A549 (cell line): ENCODE results near the gene PNMA3. TPM values are rescaled to one million over a fixed set of nuclear protein-coding genes. Genes with fewer than 3 reads are reported as not detected.

Experiments used
- ATAC-seq, 2 experiments: fragments of 200-7000 bp in 1 of 2; fragments of >200 bp in 1 of 2; cut with Nextera tagmentation in 1 of 2; cut with Tn5 transposase in 1 of 2; 3 replicates each; pipeline versions ENCODE4 v1.8.0 to v1.9.1; 2018 to 2020; ENCODE audit warnings: mild to moderate bottlenecking in 1 of 2, moderate library complexity in 1 of 2
- CTCF ChIA-PET: fragments of 300-600 bp; sonication (Branson Sonifier 250); formaldehyde crosslinking; extraction: SDS; loops from one replicate; lab custom pipeline; 2021; ENCODE audit warnings: antibody characterized with exemption, inconsistent platforms; lab: Yijun Ruan, JAX
- POLR2A ChIA-PET: fragments of 350-600 bp; formaldehyde crosslinking; extraction: SDS; loops from one replicate; lab custom pipeline; 2021; ENCODE audit warnings: antibody characterized with exemption, inconsistent platforms; lab: Yijun Ruan, JAX
- DNase-seq, 2 experiments: peaks; one replicate each; pipeline versions ENCODE4 v3.0.0 to v3.0.0-alpha.2; 2011 to 2016; ENCODE audit warnings: low read depth in 1 of 2, low spot score in 1 of 2
- FAIRE-seq: peaks from 2 replicates; lab custom pipeline; 2011; peaks lifted over from hg19 to GRCh38; lab: Jason Lieb, UNC
- H3K27ac ChIP-seq, 2 experiments: fragments of >200 bp; sonication (Bioruptor Twin); formaldehyde crosslinking; 3 replicates each; pipeline ENCODE4 v1.5.1; 2016 to 2017
- H3K4me1 ChIP-seq: fragments of >200 bp; sonication (Bioruptor Twin); formaldehyde crosslinking; 3 replicates; pipeline ENCODE4 v1.6.1; 2016
- H3K4me2 ChIP-seq: fragments of >200 bp; sonication (Bioruptor Twin); formaldehyde crosslinking; 3 replicates; pipeline ENCODE4 v1.6.1; 2016
- H3K4me3 ChIP-seq: fragments of >200 bp; sonication (Bioruptor Twin); formaldehyde crosslinking; 3 replicates; pipeline ENCODE4 v1.5.1; 2016
- H3K9me3 ChIP-seq: fragments of >200 bp; sonication (Bioruptor Twin); formaldehyde crosslinking; 3 replicates; pipeline ENCODE4 v1.6.1; 2016
- ATOH8 ChIP-seq: fragments of 250-450 bp; sonication (Bioruptor Pico); IDR thresholded peaks from 2 replicates; pipeline ENCODE4 v1.5.0; 2020; ENCODE audit warnings: low read depth, mild to moderate bottlenecking, moderate library complexity
- BHLHE40 ChIP-seq: IDR thresholded peaks from 2 replicates; pipeline ENCODE4 v1.6.1; 2012; ENCODE audit warnings: low read depth, low read length, inconsistent platforms
- CBX8 ChIP-seq: fragments of 200-600 bp; sonication (generic); IDR thresholded peaks from 2 replicates; pipeline ENCODE4 v1.6.1; 2016
- EHF ChIP-seq: fragments of 250-450 bp; sonication (Bioruptor Pico); IDR thresholded peaks from 2 replicates; pipeline ENCODE4 v1.5.0; 2020; ENCODE audit warnings: mild to moderate bottlenecking
- ESRRA ChIP-seq: fragments of 150-350 bp; IDR thresholded peaks from 2 replicates; pipeline ENCODE4 v1.6.1; 2014; ENCODE audit warnings: mild to moderate bottlenecking, low read length, borderline replicate concordance
- FOSL2 ChIP-seq, 2 experiments: fragments of 450-650 bp in 1 of 2; fragments of >200 bp in 1 of 2; sonication (Bioruptor Twin) in 1 of 2; formaldehyde crosslinking; IDR thresholded peaks; 2 replicates each; pipeline versions ENCODE4 v1.5.0 to v1.6.1; 2016 to 2020; ENCODE audit warnings: mild to moderate bottlenecking in 1 of 2, moderate library complexity in 1 of 2
- GATA3 ChIP-seq: IDR thresholded peaks from 2 replicates; pipeline ENCODE4 v1.6.1; 2012; ENCODE audit warnings: borderline replicate concordance
- HEYL ChIP-seq: fragments of 250-450 bp; sonication (Bioruptor Pico); IDR thresholded peaks from 2 replicates; pipeline ENCODE4 v1.8.0; 2021; ENCODE audit warnings: mild to moderate bottlenecking, moderate library complexity
- HOXB5 ChIP-seq: fragments of 250-450 bp; sonication (Bioruptor Pico); IDR thresholded peaks from 2 replicates; pipeline ENCODE4 v1.5.0; 2020; ENCODE audit warnings: mild to moderate bottlenecking, moderate library complexity
- JUN ChIP-seq, 2 experiments: fragments of >200 bp; sonication (Bioruptor Twin); formaldehyde crosslinking; IDR thresholded peaks; 2 replicates in 1 of 2; 3 replicates in 1 of 2; pipeline ENCODE4 v1.6.1; 2016 to 2017
- MAFK ChIP-seq: fragments of 450-650 bp; IDR thresholded peaks from 2 replicates; pipeline ENCODE4 v1.6.1; 2014; ENCODE audit not compliant: partially characterized antibody
- NFE2L2 ChIP-seq: fragments of 150-350 bp; conservative IDR thresholded peaks from 2 replicates; pipeline ENCODE4 v1.6.1; 2014; ENCODE audit warnings: low read length
- NPAS2 ChIP-seq: fragments of 250-450 bp; sonication (Bioruptor Pico); IDR thresholded peaks from 2 replicates; pipeline ENCODE4 v1.8.0; 2022; ENCODE audit warnings: mild to moderate bottlenecking, moderate library complexity, borderline replicate concordance
- PBX3 ChIP-seq: IDR thresholded peaks from 2 replicates; pipeline ENCODE4 v1.6.1; 2012
- RARB ChIP-seq: fragments of 250-450 bp; sonication (Bioruptor Pico); IDR thresholded peaks from 2 replicates; pipeline ENCODE4 v1.8.0; 2021; ENCODE audit warnings: mild to moderate bottlenecking, moderate library complexity
- RCOR1 ChIP-seq: fragments of 150-350 bp; IDR thresholded peaks from 2 replicates; pipeline ENCODE4 v1.6.1; 2014; ENCODE audit warnings: antibody characterized with exemption, low read length, low read depth
- RNF2 ChIP-seq: fragments of 200-600 bp; sonication (generic); IDR thresholded peaks from 2 replicates; pipeline ENCODE4 v1.6.1; 2016; ENCODE audit warnings: low read depth, mild to moderate bottlenecking, antibody characterized with exemption, moderate library complexity, borderline replicate concordance
- SMC3 ChIP-seq: fragments of >200 bp; sonication (Bioruptor Twin); formaldehyde crosslinking; IDR thresholded peaks from 3 replicates; pipeline ENCODE4 v1.6.1; 2018; ENCODE audit warnings: inconsistent platforms
- SREBF2 ChIP-seq: fragments of 450-650 bp; IDR thresholded peaks from 2 replicates; pipeline ENCODE4 v1.6.1; 2014; ENCODE audit warnings: mild to moderate bottlenecking, moderate library complexity
- USF2 ChIP-seq: fragments of 450-650 bp; IDR thresholded peaks from 2 replicates; pipeline ENCODE4 v1.6.1; 2014; ENCODE audit warnings: antibody characterized with exemption
- ZC3H11A ChIP-seq: fragments of 450-650 bp; IDR thresholded peaks from 2 replicates; pipeline ENCODE4 v1.6.1; 2014; ENCODE audit warnings: antibody characterized with exemption, mild to moderate bottlenecking
- ZFP36 ChIP-seq: fragments of 450-650 bp; IDR thresholded peaks from 2 replicates; pipeline ENCODE4 v1.6.1; 2014; ENCODE audit warnings: borderline replicate concordance; ENCODE audit not compliant: partially characterized antibody
- WGBS: methylation state at CpG from one replicate; pipeline ENCODE4 v1.1.6; 2017; ENCODE audit errors: missing lambda C conversion rate; 5-methylcytosine and 5-hydroxymethylcytosine counted together
- polyA plus RNA-seq, 4 experiments: library from polyadenylated mRNA; depleted of rRNA in 3 of 4; stranded (reverse); fragments of >200 nt; fragmentation: RNase III in 1 of 4; extraction: RNeasy Plus Mini Kit Qiagen cat#74134 plus additional on column Dnase treatment in 1 of 4; gene quantifications; 2 replicates in 3 of 4; 3 replicates in 1 of 4; pipeline ENCODE4 v1.2.3, GENCODE V29; 2011 to 2017
- TF ChIP-seq, protein P1 (sequence below): fragments of 250-450 bp; sonication (Bioruptor Pico); IDR thresholded peaks from 2 replicates; pipeline ENCODE4 v1.5.0; 2021; ENCODE audit warnings: mild to moderate bottlenecking, moderate library complexity, borderline replicate concordance
- TF ChIP-seq, protein P2 (sequence below): fragments of >200 bp; sonication (Bioruptor Twin); formaldehyde crosslinking; IDR thresholded peaks from 2 replicates; pipeline ENCODE4 v1.6.1; 2016

PNMA3 gene
- polyA plus RNA-seq, 2 of the 4 experiments (the other 2 are of a cell fraction) = 0.08 to 0.26 TPM

DNA sequence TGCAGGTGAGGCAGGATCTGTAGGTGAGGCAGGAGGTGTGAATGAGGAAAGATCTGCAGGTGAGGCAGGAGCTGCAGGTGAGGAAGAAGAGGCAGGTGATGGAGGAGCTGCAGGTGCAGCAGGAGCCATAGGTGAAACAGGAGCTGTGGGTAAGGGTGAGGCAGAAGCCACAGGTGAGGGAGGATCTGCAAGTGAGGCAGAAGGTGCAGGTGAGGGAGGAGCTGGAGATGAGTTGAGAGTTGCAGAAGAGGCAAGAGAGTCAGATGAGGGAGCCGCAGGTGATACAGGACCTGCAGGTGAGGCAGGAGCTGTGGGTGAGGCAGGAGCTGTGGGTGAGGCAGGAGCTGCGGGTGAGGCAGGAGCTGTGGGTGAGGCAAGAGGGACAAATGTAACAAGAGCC, 27.1 kb upstream of the PNMA3 start:
- H3K4me3 ChIP-seq = no peak overlapping the region
- H3K4me1 ChIP-seq = no peaks in the 10 kb centered on the region
- ATAC-seq (no peak), FAIRE-seq (no peak), DNase-seq (no peak)
- ChIA-PET CTCF (interaction anchor here (1.1 kb wide), 1 partner anchor 478 kb away, joined by 4 read pairs; no protein-coding TSS in a partner anchor), POLR2A (no interaction called here)
- no peaks in the 10 kb centered on the region for H3K9me3 ChIP-seq
- 64% methylated on average over 2 of the region's 2 CpGs for WGBS
- H3K4me2 ChIP-seq = no peak overlapping the region
- TF ChIP-seq NFE2L2 (no peak), ESRRA (no peak), MAFK (no peak), USF2 (no peak), HOXB5 (CRISPR knock-in tag) (no peak)
- TF ChIP-seq, protein P1, sequence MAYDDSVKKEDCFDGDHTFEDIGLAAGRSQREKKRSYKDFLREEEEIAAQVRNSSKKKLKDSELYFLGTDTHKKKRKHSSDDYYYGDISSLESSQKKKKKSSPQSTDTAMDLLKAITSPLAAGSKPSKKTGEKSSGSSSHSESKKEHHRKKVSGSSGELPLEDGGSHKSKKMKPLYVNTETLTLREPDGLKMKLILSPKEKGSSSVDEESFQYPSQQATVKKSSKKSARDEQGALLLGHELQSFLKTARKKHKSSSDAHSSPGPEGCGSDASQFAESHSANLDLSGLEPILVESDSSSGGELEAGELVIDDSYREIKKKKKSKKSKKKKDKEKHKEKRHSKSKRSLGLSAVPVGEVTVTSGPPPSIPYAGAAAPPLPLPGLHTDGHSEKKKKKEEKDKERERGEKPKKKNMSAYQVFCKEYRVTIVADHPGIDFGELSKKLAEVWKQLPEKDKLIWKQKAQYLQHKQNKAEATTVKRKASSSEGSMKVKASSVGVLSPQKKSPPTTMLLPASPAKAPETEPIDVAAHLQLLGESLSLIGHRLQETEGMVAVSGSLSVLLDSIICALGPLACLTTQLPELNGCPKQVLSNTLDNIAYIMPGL (CRISPR knock-in tag) = no peak
- no peak overlapping the region for H3K27ac ChIP-seq

GRCh38 chrX:153029875-153030274, 26.4 kb upstream of the PNMA3 start:
- H3K4me1 ChIP-seq = no peaks in the 10 kb centered on the region
- ATAC-seq = no peak
- TF ChIP-seq SMC3 = no peak
- no peak for TF ChIP-seq NFE2L2
- TF ChIP-seq, all 56 proteins: peak for 0
- POLR2A ChIA-PET = no interaction called here
- no peak overlapping the region for H3K4me3 ChIP-seq
- no peak overlapping the region for H3K27ac ChIP-seq
- no peaks in the 10 kb centered on the region for H3K9me3 ChIP-seq
- CTCF ChIA-PET = interaction anchor here (1.1 kb wide), 1 partner anchor 477 kb away, joined by 4 read pairs; no protein-coding TSS in a partner anchor
- H3K4me2 ChIP-seq = no peak overlapping the region
- FAIRE-seq (no peak), DNase-seq (no peak)
- WGBS = 75% methylated on average over 3 of the region's 11 CpGs

DNA sequence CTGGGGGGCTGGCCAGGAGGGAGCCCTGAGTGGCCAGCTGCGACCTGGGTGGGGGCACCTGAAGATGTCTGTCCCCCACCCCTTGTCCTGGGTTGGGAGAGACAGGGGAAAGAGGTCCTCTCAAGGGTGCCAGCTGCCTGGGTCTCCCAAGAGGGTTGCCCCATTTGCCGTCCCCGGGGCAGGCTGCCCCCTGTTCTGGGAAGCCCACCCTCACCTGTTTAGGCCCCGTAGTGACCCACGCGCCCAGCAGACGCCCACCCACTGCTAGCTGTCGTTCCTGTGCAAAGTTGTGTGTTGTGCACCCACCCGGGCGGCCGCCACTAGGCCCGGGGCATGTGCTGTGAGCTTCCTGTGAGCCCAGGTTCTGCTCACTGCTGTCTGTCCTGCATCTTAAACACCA, 25.5 kb upstream of the PNMA3 start:
- Histone ChIP-seq H3K4me2 (no peak overlapping the region), H3K4me1 (no peaks in the 10 kb centered on the region), H3K4me3 (no peak overlapping the region), H3K9me3 (no peaks in the 10 kb centered on the region; the same call in 2 of the 3 replicates), H3K27ac (no peak overlapping the region)
- FAIRE-seq (no peak), DNase-seq (no peak), ATAC-seq (no peak)
- POLR2A ChIA-PET = no interaction called here
- TF ChIP-seq GATA3 = no peak
- TF ChIP-seq HEYL (CRISPR knock-in tag) = no peak
- TF ChIP-seq ZFP36 = no peak
- TF ChIP-seq NPAS2 = no peak
- no peak for TF ChIP-seq ZC3H11A
- TF ChIP-seq MAFK = no peak
- no peak for TF ChIP-seq ATOH8
- no peak for TF ChIP-seq CBX8
- TF ChIP-seq EHF (CRISPR knock-in tag) = no peak
- TF ChIP-seq SREBF2 = no peak
- no peak for TF ChIP-seq JUN (IDR thresholded peaks at IDR 0.05)
- TF ChIP-seq BHLHE40 = no peak
- no peak for TF ChIP-seq FOSL2 (IDR thresholded peaks at IDR 0.05)
- no peak for TF ChIP-seq FOSL2 (CRISPR knock-in tag; IDR thresholded peaks at IDR 0.05)
- no peak for TF ChIP-seq RNF2
- TF ChIP-seq RCOR1 = no peak
- TF ChIP-seq PBX3 = no peak
- TF ChIP-seq, protein P2, sequence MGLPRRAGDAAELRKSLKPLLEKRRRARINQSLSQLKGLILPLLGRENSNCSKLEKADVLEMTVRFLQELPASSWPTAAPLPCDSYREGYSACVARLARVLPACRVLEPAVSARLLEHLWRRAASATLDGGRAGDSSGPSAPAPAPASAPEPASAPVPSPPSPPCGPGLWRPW = no peak
- TF ChIP-seq RARB (CRISPR knock-in tag) = no peak
- whole genome bisulfite sequencing = no CpG with 5 or more reads among the region's 12 CpGs
- CTCF ChIA-PET = interaction anchor here (3.4 kb wide), 1 partner anchor 476 kb away, joined by 32 read pairs; no protein-coding TSS in a partner anchor
